Renal cortex interstitium (tissue), 15 donors: Measurements from ENCODE around the gene INHBC. TPM values are rescaled to one million over a fixed set of nuclear protein-coding genes. Genes with fewer than 3 reads are reported as not detected.
"Not testable (repeated sequence)": the region's sequence is repeated elsewhere in the genome, so short reads cannot be mapped to it uniquely, and the experiment has no call there.

Experiments used
- DNase-seq, 11 donors: peaks; one replicate each; pipeline ENCODE4 v3.0.0-alpha.2; 2013; ENCODE audit warnings: low read depth in 9 of 11, low spot score in 4 of 11; ENCODE audit errors: extremely low read depth in 1 of 11
- long read RNA-seq, 16 experiments: transcript quantifications; one replicate each; lab custom pipeline, GENCODE V29; 2026
- polyA plus RNA-seq, 3 donors: library from polyadenylated mRNA; unstranded; fragments of 120-200 nt; gene quantifications; one replicate each; pipeline ENCODE4 v1.2.1, GENCODE V29; 2013; ENCODE audit not compliant: insufficient read length in 3 of 3

INHBC gene, protein sequence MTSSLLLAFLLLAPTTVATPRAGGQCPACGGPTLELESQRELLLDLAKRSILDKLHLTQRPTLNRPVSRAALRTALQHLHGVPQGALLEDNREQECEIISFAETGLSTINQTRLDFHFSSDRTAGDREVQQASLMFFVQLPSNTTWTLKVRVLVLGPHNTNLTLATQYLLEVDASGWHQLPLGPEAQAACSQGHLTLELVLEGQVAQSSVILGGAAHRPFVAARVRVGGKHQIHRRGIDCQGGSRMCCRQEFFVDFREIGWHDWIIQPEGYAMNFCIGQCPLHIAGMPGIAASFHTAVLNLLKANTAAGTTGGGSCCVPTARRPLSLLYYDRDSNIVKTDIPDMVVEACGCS
- polyA plus RNA-seq = under 1 TPM; 0.25 to 0.33 (median 0.32) TPM
- long read RNA-seq, donor 1 = 0 reads
- long read RNA-seq, donor 2 = 0 reads
- long read RNA-seq, donor 3 = 0 reads
- long read RNA-seq, donor 4 = 0 reads
- long read RNA-seq, donor 5 = 0 reads
- long read RNA-seq, donor 6, partial matches to known transcripts = 0 of 1 reads
- long read RNA-seq, donor 6, other reads (novel, unspliced or antisense) = 0 of 1 reads
- long read RNA-seq, donor 7 = 0 reads
- long read RNA-seq, donor 8 = 0 reads
- long read RNA-seq, donor 9 = 0 reads
- long read RNA-seq, donor 10 = 0 reads
- long read RNA-seq, donor 11 = 0 reads
- long read RNA-seq, donor 12 = 0 reads
- long read RNA-seq, donor 13 = 0 reads
- long read RNA-seq, donor 14 = 0 reads
- long read RNA-seq, donor 15 = 0 reads
- long read RNA-seq, donor 16 = 0 reads

DNA sequence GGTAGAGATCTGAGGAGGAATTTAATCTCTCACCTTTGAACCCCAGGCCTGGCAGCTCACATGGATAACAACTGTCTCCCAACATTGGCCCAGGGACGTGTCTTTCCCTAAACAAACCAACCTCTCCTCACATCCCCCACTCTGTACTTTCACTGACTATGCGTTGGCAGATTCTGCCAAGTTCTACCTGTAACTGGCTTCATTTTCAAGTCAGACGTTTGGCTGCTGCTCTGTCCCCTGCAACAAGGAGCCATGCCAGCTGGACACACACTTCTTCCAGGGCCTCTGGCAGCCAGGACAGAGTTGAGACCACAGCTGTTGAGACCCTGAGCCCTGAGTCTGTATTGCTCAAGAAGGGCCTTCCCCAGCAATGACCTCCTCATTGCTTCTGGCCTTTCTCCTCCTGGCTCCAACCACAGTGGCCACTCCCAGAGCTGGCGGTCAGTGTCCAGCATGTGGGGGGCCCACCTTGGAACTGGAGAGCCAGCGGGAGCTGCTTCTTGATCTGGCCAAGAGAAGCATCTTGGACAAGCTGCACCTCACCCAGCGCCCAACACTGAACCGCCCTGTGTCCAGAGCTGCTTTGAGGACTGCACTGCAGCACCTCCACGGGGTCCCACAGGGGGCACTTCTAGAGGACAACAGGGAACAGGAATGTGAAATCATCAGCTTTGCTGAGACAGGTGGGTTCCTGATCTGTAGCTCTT is at the start of gene INHBC:
TSS of gene INHBC (plus strand) at position 268 of the 707 bp plus-strand sequence. CDS start at position 371, 103 bp downstream.
- DNase-seq = no peak

DNA sequence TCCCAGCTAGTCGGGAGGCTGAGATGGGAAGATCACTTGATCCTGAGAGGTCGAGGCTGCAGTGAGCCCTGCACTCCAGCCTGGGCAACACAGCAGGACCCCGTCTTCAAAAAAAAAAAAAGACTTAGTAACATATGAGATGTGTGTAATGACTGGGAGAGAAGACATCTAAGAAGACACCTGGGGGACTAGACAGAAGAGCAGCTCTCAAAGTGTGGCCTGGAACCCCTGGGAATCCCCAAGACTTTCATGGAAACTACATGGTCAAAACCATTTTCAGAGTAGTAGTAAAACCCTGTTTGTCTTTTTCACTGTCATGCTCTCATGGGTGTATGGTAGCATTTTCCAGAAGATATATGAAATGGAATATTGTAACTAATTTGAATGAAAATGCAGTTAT is 49.0 kb upstream of the INHBC start:
- no peak for DNase-seq

DNA sequence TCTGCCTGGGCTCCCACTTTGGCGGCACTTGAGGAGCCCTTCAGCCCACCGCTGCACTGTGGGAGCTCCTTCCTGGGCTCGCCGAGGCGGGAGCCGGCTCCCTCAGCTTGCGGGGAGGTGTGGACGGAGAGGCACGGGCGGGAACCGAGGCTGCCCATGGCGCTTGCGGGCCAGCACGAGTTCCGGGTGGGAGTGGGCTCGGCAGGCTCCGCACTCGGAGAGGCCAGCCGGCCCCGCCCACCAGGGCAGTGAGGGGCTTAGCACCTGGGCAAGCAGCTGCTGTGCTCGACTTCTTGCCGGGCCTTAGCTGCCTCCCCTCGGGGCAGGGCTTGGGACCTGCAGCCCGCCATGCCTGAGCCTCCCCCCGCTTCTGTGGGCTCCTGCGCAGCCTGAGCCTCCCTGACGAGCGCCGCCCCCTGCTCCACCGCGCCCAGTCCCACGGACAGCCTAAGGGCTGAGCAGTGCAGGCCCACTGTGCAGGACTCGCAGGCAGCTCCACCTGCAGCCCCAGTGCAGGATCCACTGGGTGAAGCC is 48.3 kb upstream of the INHBC start:
- DNase-seq = no peak

DNA sequence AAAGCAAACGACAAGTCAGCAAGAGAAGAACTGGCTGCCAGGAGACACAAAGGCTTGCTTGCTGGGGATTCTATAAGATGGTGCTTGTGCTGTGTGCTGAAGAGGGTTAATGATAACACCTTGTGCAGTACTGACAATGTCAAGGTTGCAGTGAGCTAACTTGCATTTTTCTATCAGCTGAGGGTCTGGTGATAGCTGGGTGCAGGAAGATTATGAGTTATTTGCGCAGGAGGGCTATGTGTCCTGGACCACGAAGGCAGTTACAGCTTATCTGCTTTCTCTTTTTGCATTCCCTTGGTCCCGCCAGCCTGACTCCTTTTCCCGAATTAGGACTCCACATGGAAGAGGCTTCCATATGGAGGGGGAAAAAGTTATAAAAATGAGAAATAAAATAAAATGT is 46.2 kb upstream of the INHBC start:
- DNase-seq = no peak

DNA sequence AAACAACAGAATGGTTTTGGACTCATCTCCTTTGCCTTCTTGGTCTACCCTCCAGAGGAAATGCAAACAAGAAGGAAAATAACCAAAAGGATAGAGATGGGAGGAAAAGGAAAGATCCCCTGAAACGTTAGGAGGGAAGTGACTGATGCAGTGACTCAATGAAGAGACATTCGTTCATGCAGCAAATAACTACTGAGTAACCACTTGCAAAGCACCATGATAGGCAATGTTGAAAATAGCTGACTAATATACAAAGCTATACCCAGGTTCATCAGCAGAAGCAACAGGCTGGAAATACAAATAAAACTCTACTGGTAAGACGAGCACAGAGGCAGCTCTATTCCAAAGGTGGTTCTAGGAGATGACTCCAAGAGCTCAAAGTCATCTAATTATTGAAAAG is 45.6 kb upstream of the INHBC start:
- no peak for DNase-seq

DNA sequence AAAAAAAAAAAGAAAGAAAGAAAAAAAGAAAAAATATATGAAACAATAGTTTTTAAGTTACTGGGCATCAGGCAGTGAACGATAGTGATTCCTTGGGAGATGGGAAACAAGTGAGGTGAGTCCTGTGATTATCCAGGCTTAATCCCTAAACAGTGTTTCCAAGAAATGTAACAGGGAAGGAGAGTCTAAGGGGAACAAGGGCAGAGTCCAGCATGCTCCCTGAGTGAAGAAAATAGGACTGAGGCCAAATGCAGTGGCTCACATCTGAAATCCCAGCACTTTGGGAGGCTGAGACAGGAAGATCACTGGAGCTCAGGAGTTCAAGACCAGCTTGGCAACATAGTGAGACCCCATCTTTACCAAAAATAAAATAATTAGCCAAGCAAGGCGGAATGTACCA is 44.4 kb upstream of the INHBC start:
- peak in 1 of 11 donors; percentile 8 for DNase-seq

DNA sequence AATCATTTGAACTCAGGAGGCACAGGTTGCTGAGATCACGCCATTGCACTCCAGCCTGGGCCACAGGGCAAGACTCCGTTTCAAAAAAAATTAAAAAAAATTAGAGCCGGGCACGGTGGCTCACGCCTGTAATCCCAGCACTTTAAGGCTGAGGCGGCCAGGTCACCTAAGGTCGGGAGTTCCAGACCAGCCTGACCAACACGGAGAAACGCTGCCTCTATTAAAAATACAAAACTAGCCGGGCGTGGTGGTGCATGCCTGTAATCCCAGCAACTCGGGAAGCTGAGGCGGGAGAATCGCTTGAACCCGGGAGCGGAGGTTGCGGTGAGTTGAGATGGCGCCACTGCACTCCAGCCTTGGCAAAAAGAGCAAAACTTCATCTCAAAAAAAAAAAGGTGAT is 39.5 kb upstream of the INHBC start:
- no peak for DNase-seq

DNA sequence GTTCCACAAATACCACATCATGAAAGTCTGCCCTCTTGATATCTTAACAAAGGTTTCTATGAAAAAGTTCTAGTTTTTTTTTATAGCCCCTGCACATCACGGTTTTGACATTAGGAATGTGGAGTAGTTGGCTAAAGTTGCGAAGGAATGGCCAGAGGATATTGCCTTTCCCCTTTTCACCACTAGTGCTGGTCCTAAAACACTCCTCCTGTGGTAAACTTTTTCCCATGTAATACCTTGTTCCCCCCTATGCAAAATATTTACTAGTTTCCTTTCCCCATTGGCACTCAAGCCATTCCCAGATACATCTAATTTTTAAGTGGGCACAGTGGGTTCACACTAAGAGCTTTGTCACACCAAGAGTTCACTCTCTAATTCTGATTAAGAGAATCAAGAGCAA is 37.1 kb upstream of the INHBC start:
- no peak for DNase-seq

DNA sequence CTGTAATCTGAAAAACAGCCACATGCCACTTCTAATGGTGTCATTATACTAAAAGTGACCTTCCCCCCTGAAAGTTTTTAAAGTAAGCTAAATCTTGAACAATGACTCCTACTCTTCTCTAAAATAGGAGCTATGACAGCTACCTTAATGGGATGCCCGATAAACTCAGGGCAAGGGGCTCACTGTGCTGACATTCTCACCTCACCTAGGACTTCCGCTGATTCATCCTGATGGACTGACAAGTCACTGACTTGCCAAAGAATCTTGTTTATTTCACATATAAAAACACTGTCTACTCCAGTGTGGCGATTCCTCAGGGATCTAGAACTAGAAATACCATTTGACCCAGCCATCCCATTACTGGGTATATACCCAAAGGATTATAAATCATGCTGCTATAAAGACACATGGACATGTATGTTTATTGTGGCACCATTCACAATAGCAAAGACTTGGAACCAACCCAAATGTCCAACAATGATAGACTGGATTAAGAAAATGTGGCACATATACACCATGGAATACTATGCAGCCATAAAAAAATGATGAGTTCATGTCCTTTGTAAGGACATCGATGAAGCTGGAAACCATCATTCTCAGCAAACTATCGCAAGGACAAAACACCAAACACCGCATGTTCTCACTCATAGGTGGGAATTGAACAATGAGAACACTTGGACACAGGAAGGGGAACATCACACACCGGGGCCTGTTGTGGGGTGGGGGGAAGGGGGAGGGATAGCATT is 34.7 kb upstream of the INHBC start:
- DNase-seq = not testable (repeated sequence)

DNA sequence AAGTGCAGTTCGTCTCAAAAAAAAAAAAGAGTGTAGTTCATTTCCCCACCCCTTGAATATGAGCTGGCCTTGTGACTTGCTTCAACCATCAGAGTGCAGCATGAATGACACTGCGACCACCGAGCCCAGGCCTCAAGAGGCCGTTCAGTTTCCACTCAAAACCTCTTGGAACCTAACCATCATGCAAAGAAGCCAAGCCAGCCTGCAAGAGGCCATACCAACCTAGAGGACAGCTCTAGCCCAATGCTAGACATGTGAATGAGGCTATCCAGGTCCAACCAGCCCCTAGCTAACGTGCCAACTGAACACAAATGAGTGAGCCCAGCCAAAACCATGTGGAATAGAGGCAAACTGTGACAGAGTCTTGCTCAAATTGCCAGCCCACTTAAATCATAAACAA is 33.4 kb upstream of the INHBC start:
- DNase-seq = no peak

DNA sequence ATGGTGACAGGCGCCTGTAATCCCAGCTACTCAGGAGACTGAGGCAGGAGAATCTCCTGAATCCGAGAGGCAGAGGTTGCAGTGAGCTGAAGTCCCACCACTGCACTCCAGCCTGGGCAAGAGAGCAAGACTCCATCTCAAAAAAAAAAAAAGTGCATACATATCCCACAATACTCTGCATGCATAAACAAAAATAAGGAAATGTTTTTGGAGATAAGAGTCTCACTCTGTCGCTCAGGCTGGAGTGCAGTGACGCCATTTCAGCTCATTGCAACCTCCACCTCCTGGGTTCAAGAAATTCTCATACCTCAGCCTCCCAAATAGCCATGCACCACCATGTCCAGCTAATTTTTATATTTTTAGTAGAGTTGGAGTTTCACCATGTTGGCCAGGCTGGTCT is 32.4 kb upstream of the INHBC start:
- not testable (repeated sequence) for DNase-seq

DNA sequence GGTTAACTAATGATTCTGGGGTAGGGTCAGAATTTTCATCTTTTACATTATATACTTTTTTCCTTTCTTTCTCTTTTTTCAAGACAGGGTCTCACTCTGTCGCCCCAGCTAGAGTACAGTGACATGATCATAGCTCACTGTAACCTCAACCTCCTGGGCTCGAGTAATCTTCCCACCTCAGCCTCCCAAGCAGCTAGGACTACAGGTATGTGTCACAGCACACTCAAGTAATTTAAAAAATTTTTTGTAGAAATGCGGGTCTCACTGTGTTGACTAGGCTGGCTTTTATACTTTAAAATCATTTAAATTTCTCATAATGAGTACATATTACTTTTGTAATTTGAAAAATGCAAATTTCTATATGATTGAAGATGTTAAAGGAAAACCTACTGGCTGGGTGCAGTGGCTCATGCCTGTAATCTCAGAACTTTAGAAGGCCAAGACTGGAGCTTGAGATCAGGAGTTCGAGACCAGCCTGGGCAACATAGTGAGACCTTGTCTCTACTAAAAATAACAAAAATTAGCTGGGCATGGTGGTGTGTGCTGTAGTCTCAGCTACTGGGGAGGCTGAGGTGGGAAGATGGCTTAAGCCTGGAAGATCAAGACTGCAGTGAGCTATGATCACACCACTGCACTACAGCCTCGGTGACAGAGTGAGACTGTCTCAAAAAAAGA is 29.5 kb upstream of the INHBC start:
- DNase-seq = no peak

DNA sequence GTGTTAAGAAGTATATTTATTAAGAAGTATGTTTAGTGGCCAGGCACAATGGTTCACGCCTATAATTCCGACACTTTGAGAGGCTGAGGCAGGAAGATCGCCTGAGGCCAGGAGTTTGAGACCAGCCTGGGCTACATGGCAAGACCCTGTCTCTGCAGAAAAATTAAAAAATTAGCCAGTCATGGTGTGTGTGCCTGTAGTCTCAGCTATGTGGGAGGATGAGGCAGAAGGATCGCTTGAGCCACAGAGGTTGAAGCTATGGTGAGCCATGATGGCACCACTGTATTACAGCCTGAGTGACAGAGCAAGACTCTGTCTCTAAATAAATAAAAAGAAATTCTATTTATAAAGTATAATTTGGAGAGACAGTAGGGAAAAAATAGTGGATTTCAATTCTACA is 24.1 kb upstream of the INHBC start:
- DNase-seq = no peak

DNA sequence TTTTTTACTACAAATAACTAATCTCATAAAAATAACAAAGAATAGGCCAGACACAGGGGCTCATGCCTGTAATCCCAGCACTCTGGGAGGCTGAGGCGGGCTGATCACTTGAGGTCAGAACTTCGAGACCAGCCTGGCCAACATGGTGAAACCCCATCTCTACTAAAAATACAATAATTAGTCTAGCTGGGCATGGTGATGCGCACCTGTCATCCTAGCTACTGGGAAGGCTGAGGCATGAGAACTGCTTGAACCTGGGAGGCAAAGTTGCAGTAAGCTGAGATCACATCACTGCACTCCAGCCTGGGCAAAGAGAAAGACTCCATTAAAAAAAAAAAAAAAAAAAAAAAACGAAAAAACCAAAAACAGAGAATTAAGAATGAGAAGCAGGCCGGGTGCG is 20.4 kb upstream of the INHBC start:
- not testable (repeated sequence) for DNase-seq

DNA sequence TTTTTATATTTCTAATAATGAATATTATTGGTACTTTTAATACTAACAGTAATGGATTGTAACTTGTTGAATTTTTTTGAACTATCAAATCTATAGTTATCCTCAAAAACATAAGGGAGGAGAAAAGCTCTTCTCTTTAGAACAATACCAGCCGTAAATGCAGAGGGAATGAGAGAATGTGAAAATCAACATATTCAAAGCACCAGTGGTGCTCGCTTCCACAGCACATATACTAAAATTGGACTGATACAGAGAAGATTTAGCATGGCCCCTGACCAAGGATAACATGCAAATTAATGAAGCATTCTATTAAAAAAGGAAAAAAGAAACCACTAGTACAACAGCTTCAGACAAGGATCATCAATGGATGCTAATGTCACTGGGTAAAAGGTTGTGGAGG is 19.5 kb upstream of the INHBC start:
- DNase-seq = no peak

DNA sequence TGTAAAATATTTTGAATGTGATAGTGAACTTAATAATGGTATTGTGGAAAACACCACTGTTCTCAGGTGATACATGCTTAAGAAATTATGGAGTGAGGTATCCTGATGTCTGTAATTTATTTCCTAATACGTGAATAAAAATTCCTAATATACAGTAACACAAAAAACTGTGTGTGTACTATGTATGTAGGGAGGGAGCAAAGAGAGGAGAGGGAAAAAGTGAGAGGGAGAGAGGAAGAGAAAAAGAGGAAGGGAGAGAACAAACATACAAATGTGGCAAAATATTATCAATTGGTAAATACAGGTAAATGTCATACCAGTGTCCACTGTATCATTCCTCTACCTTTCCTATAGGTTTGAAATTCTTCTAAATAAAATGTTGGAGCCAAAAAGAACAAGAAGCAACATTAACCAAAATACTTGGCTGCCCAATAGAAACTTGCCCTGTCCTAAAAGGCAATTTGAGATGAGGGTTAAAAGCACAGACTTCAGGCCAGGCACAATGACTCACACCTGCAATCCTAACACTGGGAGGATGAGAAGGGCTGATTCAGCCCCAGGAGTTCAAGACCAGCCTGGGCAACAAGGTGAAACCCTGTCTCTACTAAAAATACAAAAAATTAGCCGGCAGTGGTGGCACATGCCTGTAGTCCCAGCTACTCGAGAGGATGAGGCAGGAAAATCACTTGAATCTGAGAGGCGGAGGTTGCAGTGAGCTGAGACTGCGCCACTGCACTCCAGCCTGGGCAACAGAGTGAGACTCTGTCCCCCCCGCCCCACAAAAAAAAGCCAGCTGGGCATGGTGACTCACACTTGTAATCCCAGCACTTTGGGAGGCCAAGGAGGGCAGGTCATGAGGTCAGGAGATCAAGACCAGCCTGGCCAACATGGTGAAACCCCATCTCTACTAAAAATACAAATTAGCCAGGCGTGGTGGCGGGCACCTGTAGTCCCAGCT is 18.3 kb upstream of the INHBC start:
- DNase-seq = no peak

DNA sequence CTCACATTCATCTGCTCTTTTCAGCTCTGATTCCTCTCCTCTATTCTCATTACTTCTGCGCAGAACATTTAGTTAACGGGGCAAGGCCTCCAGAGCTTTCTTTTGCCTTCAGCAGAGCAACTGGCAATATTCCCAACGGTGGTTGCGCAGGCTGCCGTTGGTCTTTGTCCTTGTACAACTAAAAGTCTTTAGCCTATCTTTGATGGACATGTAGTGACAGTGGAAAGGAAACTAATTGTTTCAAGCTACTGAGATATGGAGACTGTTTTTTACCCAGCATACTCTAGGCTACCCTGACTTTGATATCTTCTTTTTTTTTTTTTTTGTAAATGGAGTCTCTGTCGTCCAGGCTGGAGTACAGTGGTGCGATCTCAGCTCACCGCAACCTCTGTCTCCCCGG is 16.3 kb upstream of the INHBC start:
- no peak for DNase-seq
